HepG2 (cell line): ENCODE results near the gene TMEM184B. TPM values are rescaled to one million over a fixed set of nuclear protein-coding genes. Genes with fewer than 3 reads are reported as not detected.

Experiments
- ARNT ChIP-seq: fragments of 450-650 bp; IDR thresholded peaks from 2 replicates; pipeline ENCODE4 v1.6.1; 2017
- CCDC6 ChIP-seq: sonication (generic); formaldehyde crosslinking; IDR thresholded peaks from 2 replicates; pipeline ENCODE4 v1.8.1; 2022; ENCODE audit warnings: mild to moderate bottlenecking, missing genetic modification reagents, moderate library complexity
- KDM4B ChIP-seq: sonication (generic); formaldehyde crosslinking; IDR thresholded peaks from 2 replicates; pipeline ENCODE4 v1.4.0; 2020; ENCODE audit warnings: missing genetic modification reagents
- MIER2 ChIP-seq: IDR thresholded peaks from 2 replicates; pipeline ENCODE4 v1.6.1; 2016; ENCODE audit warnings: missing biosample characterization, missing genetic modification reagents
- RBFOX2 ChIP-seq: fragments of 200-400 bp; formaldehyde crosslinking; IDR thresholded peaks from 2 replicates; pipeline ENCODE4 v1.6.1; 2017; ENCODE audit warnings: low read depth, mild to moderate bottlenecking, low read length
- RBM22 ChIP-seq: fragments of 200-400 bp; formaldehyde crosslinking; optimal IDR thresholded peaks from 2 replicates; pipeline ENCODE3; 2017; ENCODE audit warnings: mild to moderate bottlenecking, low read length, moderate library complexity
- ZNF17 ChIP-seq: sonication (generic); formaldehyde crosslinking; IDR thresholded peaks from 2 replicates; pipeline ENCODE4 v1.5.0; 2020; ENCODE audit warnings: mild to moderate bottlenecking, missing genetic modification reagents
- ZNF281 ChIP-seq: sonication (generic); formaldehyde crosslinking; IDR thresholded peaks from 2 replicates; pipeline ENCODE4 v1.4.0; 2020; ENCODE audit warnings: missing genetic modification reagents, borderline replicate concordance
- ZNF432 ChIP-seq: sonication (generic); formaldehyde crosslinking; IDR thresholded peaks from 2 replicates; pipeline ENCODE4 v1.5.0; 2020; ENCODE audit warnings: missing genetic modification reagents, mild to moderate bottlenecking, borderline replicate concordance
- ZNF556 ChIP-seq: sonication (generic); formaldehyde crosslinking; IDR thresholded peaks from 2 replicates; pipeline ENCODE4 v1.4.0; 2020; ENCODE audit warnings: mild to moderate bottlenecking, missing genetic modification reagents, borderline replicate concordance
- ZNF576 ChIP-seq: sonication (generic); formaldehyde crosslinking; IDR thresholded peaks from 2 replicates; pipeline ENCODE4 v1.4.0; 2020; ENCODE audit warnings: mild to moderate bottlenecking, missing genetic modification reagents
- ZNF607 ChIP-seq: sonication (generic); formaldehyde crosslinking; IDR thresholded peaks from 2 replicates; pipeline ENCODE4 v1.5.1; 2020; ENCODE audit warnings: missing genetic modification reagents, mild to moderate bottlenecking, borderline replicate concordance
- ZNF839 ChIP-seq: sonication (generic); formaldehyde crosslinking; IDR thresholded peaks from 2 replicates; pipeline ENCODE4 v1.4.0; 2020; ENCODE audit warnings: missing genetic modification reagents, mild to moderate bottlenecking, borderline replicate concordance
- polyA plus RNA-seq, 8 experiments: library from polyadenylated mRNA; depleted of rRNA in 3 of 8; stranded (reverse) in 7 of 8; unstranded in 1 of 8; fragments of >200 nt; fragmentation: Illumina TruSeq in 4 of 8; extraction: Trizol in 4 of 8; gene quantifications; 2 replicates each; pipeline versions ENCODE4 v1.2.1 to v1.2.3, GENCODE V29; 2011 to 2016; ENCODE audit warnings: low read depth in 4 of 8, missing spikeins in 1 of 8, mixed read lengths in 1 of 8; ENCODE audit not compliant: insufficient read depth in 1 of 8
- total RNA-seq, 5 experiments: library from RNA; depleted of rRNA; stranded (reverse); fragments of >200 nt; fragmentation: Illumina TruSeq; extraction: Trizol; gene quantifications; 2 replicates each; pipeline ENCODE4 v1.2.3, GENCODE V29; 2016; ENCODE audit warnings: low read depth in 1 of 5
- TF ChIP-seq, protein P1 (sequence below): sonication (generic); formaldehyde crosslinking; IDR thresholded peaks from 2 replicates; pipeline ENCODE4 v1.4.0; 2020; ENCODE audit warnings: mild to moderate bottlenecking, missing genetic modification reagents, borderline replicate concordance
- TF ChIP-seq, protein P2 (sequence below): sonication (generic); formaldehyde crosslinking; IDR thresholded peaks from 2 replicates; pipeline ENCODE4 v1.4.0; 2020; ENCODE audit warnings: missing genetic modification reagents
- TF ChIP-seq, protein P3 (sequence below): sonication (generic); formaldehyde crosslinking; IDR thresholded peaks from 2 replicates; pipeline ENCODE4 v1.5.0; 2020; ENCODE audit warnings: missing genetic modification reagents, mild to moderate bottlenecking, borderline replicate concordance

Gene TMEM184B
- total and polyA plus RNA-seq, 2 of the 13 experiments (the other 11 are each of a cell fraction or from before 2014, with no cell fraction given) = 15.9 to 16.0 TPM

DNA sequence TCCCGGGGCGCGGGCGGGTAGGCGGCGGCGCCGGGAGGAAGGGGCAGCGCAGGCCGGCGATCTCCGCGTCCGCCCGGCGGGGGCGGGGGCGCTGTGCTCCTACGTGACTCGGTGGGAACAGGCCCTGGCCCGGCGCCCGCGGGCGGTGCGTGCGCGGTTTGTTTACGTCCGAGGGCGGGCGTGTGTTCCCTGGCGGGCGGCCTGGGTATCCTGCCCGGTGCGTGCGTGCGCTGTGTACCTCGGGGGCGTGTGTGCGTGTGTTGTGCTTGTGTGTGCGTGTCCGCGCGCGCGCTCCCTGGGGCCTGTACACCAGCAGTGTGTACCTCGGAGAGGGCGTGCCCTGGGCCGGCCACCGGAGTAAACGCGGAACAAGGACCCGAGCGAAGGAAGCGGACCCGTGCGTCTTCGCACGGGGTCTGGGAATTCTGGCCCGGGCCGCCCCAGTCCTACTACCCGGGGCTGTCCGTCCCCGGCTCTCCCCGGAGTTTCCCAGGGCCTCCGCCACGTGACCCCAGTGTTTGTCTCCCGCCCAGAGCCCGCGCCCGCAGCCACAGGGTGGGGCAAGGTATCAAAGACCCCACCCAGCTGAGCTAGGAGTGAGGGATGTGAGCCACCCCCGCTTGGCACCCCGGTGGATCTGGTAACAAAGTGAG, 70.2 kb downstream of the TMEM184B start (continued):
- TF ChIP-seq ZNF17 = 0 out of 2 replicates have a peak, but pooled peaks have one; percentile 22
- TF ChIP-seq ZNF607 (CRISPR knock-in tag) = 0 out of 2 replicates have a peak, but pooled peaks have one; percentile 11
- no peak for TF ChIP-seq ARNT
- TF ChIP-seq ZNF576 (CRISPR knock-in tag) = peak; percentile 19; the same call in 1 of the 2 replicates
- TF ChIP-seq RBM22 = no peak
- 0 out of 2 replicates have a peak, but pooled peaks have one; percentile 8 for TF ChIP-seq ZNF556
- TF ChIP-seq, protein P1, sequence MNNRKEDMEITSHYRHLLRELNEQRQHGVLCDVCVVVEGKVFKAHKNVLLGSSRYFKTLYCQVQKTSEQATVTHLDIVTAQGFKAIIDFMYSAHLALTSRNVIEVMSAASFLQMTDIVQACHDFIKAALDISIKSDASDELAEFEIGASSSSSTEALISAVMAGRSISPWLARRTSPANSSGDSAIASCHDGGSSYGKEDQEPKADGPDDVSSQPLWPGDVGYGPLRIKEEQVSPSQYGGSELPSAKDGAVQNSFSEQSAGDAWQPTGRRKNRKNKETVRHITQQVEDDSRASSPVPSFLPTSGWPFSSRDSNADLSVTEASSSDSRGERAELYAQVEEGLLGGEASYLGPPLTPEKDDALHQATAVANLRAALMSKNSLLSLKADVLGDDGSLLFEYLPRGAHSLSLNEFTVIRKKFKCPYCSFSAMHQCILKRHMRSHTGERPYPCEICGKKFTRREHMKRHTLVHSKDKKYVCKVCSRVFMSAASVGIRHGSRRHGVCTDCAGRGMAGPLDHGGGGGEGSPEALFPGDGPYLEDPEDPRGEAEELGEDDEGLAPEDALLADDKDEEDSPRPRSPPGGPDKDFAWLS (CRISPR knock-in tag) = no peak
- TF ChIP-seq ZNF432 (CRISPR knock-in tag) = no peak
- no peak for TF ChIP-seq KDM4B
- TF ChIP-seq, protein P2, sequence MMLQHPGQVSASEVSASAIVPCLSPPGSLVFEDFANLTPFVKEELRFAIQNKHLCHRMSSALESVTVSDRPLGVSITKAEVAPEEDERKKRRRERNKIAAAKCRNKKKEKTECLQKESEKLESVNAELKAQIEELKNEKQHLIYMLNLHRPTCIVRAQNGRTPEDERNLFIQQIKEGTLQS (CRISPR knock-in tag) = no peak
- TF ChIP-seq RBFOX2 = peak; percentile 80
- no peak for TF ChIP-seq ZNF839
- no peak for TF ChIP-seq MIER2 (CRISPR knock-in tag)
- TF ChIP-seq ZNF281 (CRISPR knock-in tag) = no peak
- no peak for TF ChIP-seq CCDC6
- TF ChIP-seq, protein P3, sequence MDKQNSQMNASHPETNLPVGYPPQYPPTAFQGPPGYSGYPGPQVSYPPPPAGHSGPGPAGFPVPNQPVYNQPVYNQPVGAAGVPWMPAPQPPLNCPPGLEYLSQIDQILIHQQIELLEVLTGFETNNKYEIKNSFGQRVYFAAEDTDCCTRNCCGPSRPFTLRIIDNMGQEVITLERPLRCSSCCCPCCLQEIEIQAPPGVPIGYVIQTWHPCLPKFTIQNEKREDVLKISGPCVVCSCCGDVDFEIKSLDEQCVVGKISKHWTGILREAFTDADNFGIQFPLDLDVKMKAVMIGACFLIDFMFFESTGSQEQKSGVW (CRISPR knock-in tag) = no peak
